HG03025 (cell line): ENCODE results near the gene PRAMEF10.
"Not testable (repeated sequence)": the region's sequence is repeated elsewhere in the genome, so short reads cannot be mapped to it uniquely, and the experiment has no call there.

ENCODE experiments used
- ATAC-seq: cut with Tn5 transposase; IDR thresholded peaks from one replicate; pipeline ENCODE4 v1.9.1; 2021; ENCODE audit warnings: mild to moderate bottlenecking, moderate library complexity; ENCODE audit not compliant: unreplicated experiment, low FRiP score

The PRAMEF10 gene, protein sequence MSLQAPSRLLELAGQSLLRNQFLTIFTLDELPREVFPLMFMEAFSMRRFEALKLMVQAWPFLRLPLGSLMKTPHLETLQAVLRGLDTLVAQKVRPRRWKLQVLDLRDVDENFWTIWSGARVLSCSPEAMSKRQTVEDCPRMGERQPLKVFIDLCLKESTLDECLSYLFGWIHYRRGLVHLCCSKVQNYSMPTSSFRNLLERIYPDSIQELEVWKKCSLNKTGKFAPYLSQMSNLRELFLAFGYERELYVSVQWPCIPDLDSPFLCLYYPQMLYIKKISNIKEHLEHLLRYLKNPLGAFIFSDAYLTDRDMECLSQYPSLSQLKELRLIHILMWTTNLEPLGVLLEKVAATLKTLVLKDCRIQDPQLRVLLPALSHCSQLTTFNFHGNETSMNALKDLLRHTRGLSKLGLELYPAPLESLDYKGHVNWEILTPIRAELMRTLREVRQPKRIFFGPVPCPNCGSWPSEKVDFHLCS

DNA sequence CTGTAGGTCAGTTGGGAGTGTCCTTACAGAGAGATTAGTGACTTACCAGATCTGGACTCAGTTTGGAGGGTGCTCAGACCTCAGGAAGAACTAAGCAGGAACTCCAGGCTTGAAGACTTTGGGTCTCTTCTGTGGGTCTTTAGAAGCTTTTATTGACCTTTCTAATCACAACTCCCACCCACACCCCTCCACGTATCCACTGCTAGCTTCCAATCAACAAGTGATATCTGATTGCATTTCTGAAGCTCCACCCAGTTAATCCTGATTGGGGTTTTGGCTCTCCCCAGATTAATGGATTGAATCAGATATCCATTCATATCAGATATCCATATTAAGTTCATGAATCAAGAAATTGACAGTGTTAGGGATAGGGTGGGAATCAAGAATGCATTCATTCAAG, at the start of gene PRAMEF10:
Gene PRAMEF10 (minus strand): TSS at position 101 of the 400 bp plus-strand sequence. CDS start 2,423 bp downstream, outside the sequence.
- not testable (repeated sequence) for ATAC-seq

DNA sequence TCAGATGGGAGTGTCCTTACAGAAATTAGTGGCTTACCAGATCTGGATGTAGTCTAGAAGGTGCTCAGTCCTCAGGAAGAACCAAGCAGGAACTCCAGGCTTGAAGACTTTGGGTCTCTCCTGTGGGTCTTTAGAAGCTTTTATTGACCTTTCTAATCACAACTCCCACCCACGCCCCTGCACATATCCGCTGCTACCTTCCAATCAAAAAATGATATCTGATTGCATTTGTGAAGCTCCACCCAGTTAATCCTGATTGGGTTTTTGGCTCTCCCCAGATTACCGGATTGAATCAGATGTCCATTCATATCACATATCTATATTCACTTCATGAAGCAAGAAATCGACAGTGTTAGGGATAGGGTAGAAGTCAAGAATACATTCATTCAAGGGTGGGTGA, 49.4 kb upstream of the PRAMEF10 start, which contains the start of gene PRAMEF6:
Gene PRAMEF6 (minus strand): TSS at position 101 of the 400 bp plus-strand sequence. CDS start 5,062 bp downstream, outside the sequence.
- ATAC-seq, result not testable (repeated sequence)

DNA sequence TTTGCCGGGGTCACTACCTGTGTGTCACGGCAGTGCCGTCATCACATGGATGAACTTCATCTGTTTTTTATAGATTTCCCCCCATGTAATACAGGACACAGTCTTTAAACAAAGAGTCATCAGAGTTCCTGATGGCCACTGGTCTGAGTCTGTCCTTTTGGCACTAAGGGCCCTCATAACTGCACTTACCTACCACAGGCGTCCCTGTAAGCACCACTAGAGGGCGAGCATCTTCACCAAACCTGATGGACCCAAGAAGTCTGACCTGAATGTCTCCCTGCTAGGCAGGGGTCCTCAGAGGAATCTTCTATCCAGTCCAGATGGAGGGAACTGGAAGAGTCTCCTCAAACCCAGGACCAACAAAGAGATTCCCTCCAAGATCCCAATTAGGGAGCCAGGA, 26.3 kb upstream of the PRAMEF10 start:
- ATAC-seq, result not testable (repeated sequence)

DNA sequence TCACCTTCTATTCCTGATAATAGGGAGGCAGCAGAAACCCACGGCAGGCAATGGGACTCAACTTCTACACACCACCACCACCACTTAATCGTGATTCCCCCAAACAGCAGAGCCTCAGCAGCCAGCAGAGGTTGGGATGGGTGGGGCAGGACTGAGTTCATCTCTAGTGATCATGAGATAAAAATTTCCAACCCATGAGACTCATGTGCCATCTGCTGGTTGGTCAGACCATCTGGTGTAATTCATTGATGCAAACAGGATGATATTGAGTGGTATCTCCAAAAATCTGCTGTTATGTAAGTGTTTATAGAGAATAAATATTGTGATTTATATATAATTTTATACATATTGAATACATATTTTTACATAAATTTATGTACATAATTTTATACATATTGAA, 23.7 kb upstream of the PRAMEF10 start:
- not testable (repeated sequence) for ATAC-seq

GRCh38 chr1:12916310-12916709, 18.2 kb upstream of the PRAMEF10 start, which contains the start of gene PRAMEF7:
PRAMEF7 (plus strand) TSS chr1:12916610; CDS start chr1:12917693, 1,083 bp downstream.
- ATAC-seq, result not testable (repeated sequence)

- ATAC-seq, result not testable (repeated sequence)
Observed at GRCh38 chr1:12903793-12904572, 5.9 kb upstream of the PRAMEF10 start.

DNA sequence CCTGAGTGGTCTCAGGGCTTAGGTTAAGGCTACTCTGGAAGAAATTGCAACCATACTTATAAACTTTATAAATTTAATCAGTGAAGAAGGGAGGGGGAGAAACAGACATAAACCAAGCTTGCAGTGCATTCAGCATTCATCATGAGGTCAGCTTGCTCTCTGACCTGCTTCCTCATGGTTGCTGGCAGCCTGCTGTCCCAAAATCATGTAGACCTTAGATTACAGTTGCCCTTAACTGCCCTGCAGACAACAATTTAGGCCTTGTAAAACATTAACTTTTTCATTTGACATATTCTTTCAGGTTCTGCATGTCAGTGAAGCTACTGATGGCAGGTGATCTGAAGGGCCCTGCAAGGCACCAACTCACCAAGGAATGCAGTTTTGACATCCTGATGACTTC, 1.1 kb upstream of the PRAMEF10 start:
- not testable (repeated sequence) for ATAC-seq

GRCh38 chr1:12886101-12886500, 12.0 kb downstream of the PRAMEF10 start, which contains the start of gene PRAMEF4:
PRAMEF4 (minus strand) TSS chr1:12886201; CDS start chr1:12883394, 2,807 bp downstream.
- not testable (repeated sequence) for ATAC-seq

DNA sequence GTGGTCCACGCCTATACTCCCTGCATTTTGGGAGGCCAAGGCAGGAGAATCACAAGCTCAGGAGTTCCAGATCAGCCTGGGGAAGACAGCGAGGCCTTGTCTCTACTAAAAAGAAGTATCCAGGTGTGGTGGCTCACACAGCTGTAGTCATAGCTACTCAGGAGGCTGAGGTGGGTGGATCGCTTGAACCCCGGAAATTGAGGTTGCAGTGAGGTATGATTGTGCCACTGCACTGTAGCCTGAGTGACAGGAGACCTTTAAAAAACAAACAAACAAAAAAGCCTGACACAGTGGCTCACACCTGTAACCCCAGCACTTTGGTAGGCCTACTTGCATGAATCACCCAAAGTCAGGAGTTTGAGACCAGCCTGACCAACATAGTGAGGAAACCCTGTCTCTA, 19.6 kb downstream of the PRAMEF10 start:
- ATAC-seq, result not testable (repeated sequence)

- ATAC-seq, result not testable (repeated sequence)
Observed at GRCh38 chr1:12863131-12863880, 34.8 kb downstream of the PRAMEF10 start.

DNA sequence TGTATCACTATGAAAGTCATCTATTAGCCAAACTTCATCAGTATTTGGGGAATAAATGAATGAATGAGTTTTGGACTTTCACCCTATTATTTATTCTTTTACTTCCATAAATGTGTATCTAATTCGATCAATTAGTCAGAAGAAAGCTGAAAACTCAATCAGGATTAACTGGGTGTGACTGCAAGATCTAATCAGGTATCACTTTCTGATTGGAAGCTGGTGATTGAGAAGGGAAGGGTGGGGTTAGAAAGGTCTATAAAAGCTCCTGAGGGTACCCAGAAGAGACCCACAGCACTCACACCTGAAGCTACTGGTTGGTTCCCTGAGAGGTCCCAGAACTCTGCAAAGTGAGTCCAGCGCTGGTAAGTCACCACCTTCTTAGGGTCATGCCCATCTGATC, 41.3 kb downstream of the PRAMEF10 start, which contains the start of gene PRAMEF2:
Gene PRAMEF2 (plus strand): TSS at position 301 of the 400 bp plus-strand sequence. CDS start 1,924 bp downstream, outside the sequence.
- ATAC-seq, result not testable (repeated sequence)

- no peak for ATAC-seq
Observed at GRCh38 chr1:12851779-12852178, 46.3 kb downstream of the PRAMEF10 start.

DNA sequence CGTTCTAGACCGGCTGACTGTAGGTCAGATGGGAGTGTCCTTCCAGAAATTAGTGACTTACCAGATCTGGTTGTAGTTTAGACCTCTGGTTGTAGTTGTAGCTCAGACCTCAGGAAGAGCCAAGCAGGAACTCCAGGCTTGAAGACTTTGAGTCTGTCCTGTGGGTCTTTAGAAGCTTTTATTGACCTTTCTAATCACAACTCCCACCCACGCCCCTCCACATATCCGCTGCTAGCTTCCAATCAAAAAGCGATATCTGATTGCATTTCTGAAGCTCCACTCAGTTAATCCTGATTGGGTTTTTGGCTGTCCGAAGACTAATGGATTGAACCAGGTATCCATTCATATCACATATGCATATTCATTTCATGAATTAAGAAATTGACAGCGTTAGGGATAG, 49.5 kb downstream of the PRAMEF10 start, which contains the start of gene HNRNPCL1:
Gene HNRNPCL1 (minus strand): TSS at position 101 of the 400 bp plus-strand sequence. CDS start 431 bp downstream, outside the sequence.
- ATAC-seq, result not testable (repeated sequence)
